SK-N-SH treated with all-trans-retinoic acid at 6 μM for 48 hours (cell line): Measurements from ENCODE around the gene SLC25A18.

Experiments
- ARNTL ChIP-seq: fragments of 450-650 bp; formaldehyde crosslinking; IDR thresholded peaks from 2 replicates; pipeline ENCODE4 v1.5.0; 2020; ENCODE audit warnings: low read depth, mild to moderate bottlenecking, moderate library complexity, borderline replicate concordance
- GLIS3 ChIP-seq: fragments of 250-450 bp; sonication (Bioruptor Pico); IDR thresholded peaks from 2 replicates; pipeline ENCODE4 v1.5.0; 2020; ENCODE audit warnings: mild to moderate bottlenecking, moderate library complexity
- PATZ1 ChIP-seq: fragments of 250-450 bp; sonication (Bioruptor Pico); IDR thresholded peaks from 2 replicates; pipeline ENCODE4 v1.8.0; 2020; ENCODE audit warnings: mild to moderate bottlenecking, moderate library complexity, borderline replicate concordance
- POU6F1 ChIP-seq: fragments of 250-450 bp; sonication (Bioruptor Pico); IDR thresholded peaks from 2 replicates; pipeline ENCODE4 v1.8.0; 2021; ENCODE audit warnings: low read depth, mild to moderate bottlenecking, moderate library complexity, borderline replicate concordance
- PPARA ChIP-seq: fragments of 250-450 bp; sonication (Bioruptor Pico); IDR thresholded peaks from 2 replicates; pipeline ENCODE4 v1.5.0; 2020; ENCODE audit warnings: mild to moderate bottlenecking, borderline replicate concordance
- SNAI2 ChIP-seq: fragments of 250-450 bp; sonication (Bioruptor Pico); IDR thresholded peaks from 2 replicates; pipeline ENCODE4 v1.5.0; 2020; ENCODE audit warnings: mild to moderate bottlenecking, moderate library complexity
- ZFP30 ChIP-seq: fragments of 450-650 bp; formaldehyde crosslinking; IDR thresholded peaks from 2 replicates; pipeline ENCODE4 v1.5.0; 2022; ENCODE audit warnings: mild to moderate bottlenecking, moderate library complexity
- ZNF565 ChIP-seq: fragments of 450-650 bp; formaldehyde crosslinking; conservative IDR thresholded peaks from 2 replicates; pipeline ENCODE4 v1.5.0; 2020; ENCODE audit warnings: low read depth, mild to moderate bottlenecking, moderate library complexity
- ZNF70 ChIP-seq: fragments of 450-650 bp; formaldehyde crosslinking; IDR thresholded peaks from 2 replicates; pipeline ENCODE4 v1.5.0; 2020; ENCODE audit warnings: mild to moderate bottlenecking, moderate library complexity

- TF ChIP-seq GLIS3 = no peak
- no peak for TF ChIP-seq ZNF565 (CRISPR knock-in tag)
- TF ChIP-seq POU6F1 (CRISPR knock-in tag) = no peak
- TF ChIP-seq PATZ1 (CRISPR knock-in tag) = no peak
- no peak for TF ChIP-seq ARNTL (CRISPR knock-in tag)
- TF ChIP-seq PPARA = no peak
- TF ChIP-seq ZNF70 (CRISPR knock-in tag) = no peak
- no peak for TF ChIP-seq ZFP30 (CRISPR knock-in tag)
- TF ChIP-seq SNAI2 (CRISPR knock-in tag) = no peak
These were observed 27.3 kb downstream of the SLC25A18 start for GRCh38 chr22:17590586-17590985.
